GM12878 (cell line): ENCODE results near the gene EYA4. TPM values are rescaled to one million over a fixed set of nuclear protein-coding genes. Genes with fewer than 3 reads are reported as not detected.

Experiments
- ATAC-seq: fragments of 200-7000 bp; cut with Tn5 transposase; 3 replicates; pipeline ENCODE4 v1.9.1; 2020; ENCODE audit warnings: mild to moderate bottlenecking, moderate library complexity
- BruUV-seq: library from RNA; stranded (reverse); fragments of 400-500 nt; replicated peaks from 2 replicates; lab custom pipeline; 2021; lab: Mats Ljungman, UMichigan
- CTCF ChIA-PET: fragments of 300-600 bp; sonication (Branson Sonifier 250); formaldehyde crosslinking; extraction: SDS; loops from one replicate; lab custom pipeline; 2021; ENCODE audit warnings: inconsistent platforms; lab: Yijun Ruan, JAX
- POLR2A ChIA-PET: fragments of 350-600 bp; formaldehyde crosslinking; extraction: SDS; loops from one replicate; lab custom pipeline; 2021; ENCODE audit warnings: inconsistent platforms; lab: Charles Lee
- RAD21 ChIA-PET: fragments of 300-600 bp; sonication (Branson Sonifier 250); formaldehyde crosslinking; loops from one replicate; lab custom pipeline; 2023; ENCODE audit warnings: antibody characterized with exemption; ENCODE audit not compliant: unreplicated experiment; lab: Charles Lee
- SMC1A ChIA-PET: fragments of 300-600 bp; sonication (Branson Sonifier 250); formaldehyde crosslinking; loops from one replicate; lab custom pipeline; 2023; ENCODE audit not compliant: unreplicated experiment, uncharacterized antibody; lab: Charles Lee
- DNase-seq: peaks from one replicate; pipeline ENCODE4 v3.0.0-alpha.2; 2011; ENCODE audit warnings: low read depth, low spot score
- FAIRE-seq: peaks from 3 replicates; lab custom pipeline; 2011; peaks lifted over from hg19 to GRCh38; lab: Jason Lieb, UNC
- H2AFZ ChIP-seq: 2 replicates; pipeline ENCODE4 v1.6.0; 2011; ENCODE audit warnings: low read depth, low read length, control low read depth; ENCODE audit not compliant: control insufficient read depth
- H3K27ac ChIP-seq: 2 replicates; pipeline ENCODE4 v1.5.1; 2011; ENCODE audit warnings: control low read depth; ENCODE audit not compliant: control insufficient read depth, insufficient read depth
- H3K27me3 ChIP-seq, 2 experiments: replicated peaks in 1 of 2; 2 replicates each; pipeline versions ENCODE4 v1.6.0 to v1.6.1; 2011; ENCODE audit warnings: low read length in 1 of 2; ENCODE audit not compliant: control insufficient read depth in 2 of 2, insufficient read depth in 2 of 2
- H3K36me3 ChIP-seq, 2 experiments: 2 replicates each; pipeline ENCODE4 v1.5.1; 2011; ENCODE audit warnings: low read length in 1 of 2; ENCODE audit not compliant: control insufficient read depth in 2 of 2, insufficient read depth in 2 of 2
- H3K4me1 ChIP-seq: 2 replicates; pipeline ENCODE4 v1.6.1; 2011; ENCODE audit warnings: mild to moderate bottlenecking, low read length, moderate library complexity, mixed read lengths; ENCODE audit not compliant: control insufficient read depth, insufficient read depth
- H3K4me2 ChIP-seq: 2 replicates; pipeline ENCODE4 v1.6.0; 2011; ENCODE audit warnings: control low read depth; ENCODE audit not compliant: control insufficient read depth, insufficient read depth
- H3K4me3 ChIP-seq: fragments of 200-600 bp; sonication (generic); 2 replicates; pipeline ENCODE4 v1.5.1; 2016
- H3K79me2 ChIP-seq: 2 replicates; pipeline ENCODE4 v1.6.0; 2011; ENCODE audit warnings: low read length; ENCODE audit not compliant: control insufficient read depth, insufficient read depth
- H3K9ac ChIP-seq: 2 replicates; pipeline ENCODE4 v1.8.0; 2011; ENCODE audit warnings: low read length, control low read depth, mixed read lengths; ENCODE audit not compliant: control insufficient read depth, insufficient read depth
- H3K9me3 ChIP-seq: replicated peaks from 3 replicates; pipeline ENCODE4 v1.5.1; 2011; ENCODE audit warnings: mild to moderate bottlenecking, low read length; ENCODE audit not compliant: control insufficient read depth, insufficient read depth
- H4K20me1 ChIP-seq: 2 replicates; pipeline ENCODE4 v1.6.0; 2011; ENCODE audit not compliant: control insufficient read depth, insufficient read depth
- ATF7 ChIP-seq: fragments of 450-650 bp; IDR thresholded peaks from 2 replicates; pipeline ENCODE4 v1.6.1; 2016; ENCODE audit warnings: low read depth, mild to moderate bottlenecking
- BCL3 ChIP-seq: IDR thresholded peaks from 2 replicates; pipeline ENCODE4 v1.6.1; 2011; ENCODE audit warnings: borderline replicate concordance, low read depth, mild to moderate bottlenecking, moderate library complexity, low read length; ENCODE audit not compliant: insufficient read depth, poor library complexity, severe bottlenecking
- CHD1 ChIP-seq: IDR thresholded peaks from 2 replicates; pipeline ENCODE4 v1.6.1; 2012; ENCODE audit warnings: low read depth, low read length, improper control_type of control experiment
- EP300 ChIP-seq, 2 experiments: fragments of 150-350 bp in 1 of 2; IDR thresholded peaks; 2 replicates each; pipeline ENCODE4 v1.6.1; 2011 to 2012; ENCODE audit warnings: low read depth in 2 of 2, low read length in 2 of 2, borderline replicate concordance in 1 of 2, improper control_type of control experiment in 1 of 2, inconsistent platforms in 1 of 2; ENCODE audit not compliant: control insufficient read depth in 1 of 2
- IRF4 ChIP-seq: IDR thresholded peaks from 2 replicates; pipeline ENCODE4 v1.6.1; 2011; ENCODE audit warnings: low read depth, low read length
- JUND ChIP-seq: IDR thresholded peaks from 2 replicates; pipeline ENCODE4 v1.6.1; 2012; ENCODE audit warnings: low read depth, mild to moderate bottlenecking, low read length, improper control_type of control experiment, moderate library complexity
- LARP7 ChIP-seq: fragments of 450-650 bp; IDR thresholded peaks from 2 replicates; pipeline ENCODE4 v1.6.1; 2017; ENCODE audit warnings: mild to moderate bottlenecking
- MYC ChIP-seq: IDR thresholded peaks from 2 replicates; pipeline ENCODE4 v1.6.1; 2011; ENCODE audit warnings: mild to moderate bottlenecking, low read length, moderate library complexity, inconsistent platforms; ENCODE audit not compliant: insufficient read depth, insufficient replicate concordance, insufficient read length, severe bottlenecking
- NR2C1 ChIP-seq: fragments of 450-650 bp; IDR thresholded peaks from 2 replicates; pipeline ENCODE4 v1.6.1; 2017; ENCODE audit warnings: antibody characterized with exemption, mild to moderate bottlenecking, moderate library complexity
- RB1 ChIP-seq: fragments of 450-650 bp; formaldehyde crosslinking; IDR thresholded peaks from 2 replicates; pipeline ENCODE4 v1.6.1; 2017; ENCODE audit warnings: mild to moderate bottlenecking, borderline replicate concordance
- SIN3A ChIP-seq: IDR thresholded peaks from 2 replicates; pipeline ENCODE4 v1.6.1; 2012; ENCODE audit warnings: low read depth, low read length, improper control_type of control experiment
- SPI1 ChIP-seq: IDR thresholded peaks from 2 replicates; pipeline ENCODE4 v1.6.1; 2011; ENCODE audit warnings: low read depth, mild to moderate bottlenecking, low read length, moderate library complexity, borderline replicate concordance; ENCODE audit not compliant: insufficient read depth
- WGBS: methylation state at CpG from one replicate; pipeline ENCODE4 v1.1.6; 2016; ENCODE audit warnings: low lambda C conversion rate; ENCODE audit not compliant: insufficient replicate concordance, insufficient coverage; ENCODE audit errors: missing lambda C conversion rate; 5-methylcytosine and 5-hydroxymethylcytosine counted together
- in situ Hi-C: fragments of 300-500 bp; cut with MboI; formaldehyde crosslinking; loops from 9 replicates; pipeline ENCODE4 v1.14.3; 2018; ENCODE audit warnings: mixed read lengths
- intact Hi-C: fragments of 100-400 bp; cut with micrococcal nuclease; formaldehyde crosslinking; loops from one replicate; pipeline ENCODE4 v1.14.2; 2022; ENCODE audit not compliant: unreplicated experiment
- polyA plus RNA-seq, 11 experiments: library from polyadenylated mRNA; depleted of rRNA in 4 of 11; unstranded in 6 of 11; stranded (reverse) in 5 of 11; fragments of >200 nt; fragmentation: Nextera tagmentation in 4 of 11; fragmentation: Illumina TruSeq in 1 of 11; extraction: Ambion mirVana in 4 of 11; extraction: Trizol in 1 of 11; gene quantifications; 1 replicate in 1 of 11; 2 replicates in 10 of 11; pipeline versions ENCODE4 v1.2.1 to v1.2.3, GENCODE V29; 2011 to 2016; ENCODE audit warnings: inconsistent platforms in 2 of 11, missing spikeins in 2 of 11, low read depth in 1 of 11
- total RNA-seq, 4 experiments: library from RNA; depleted of rRNA in 3 of 4; stranded (reverse); fragments of >200 nt in 3 of 4; fragmentation: Illumina TruSeq in 1 of 4; extraction: Trizol in 1 of 4; gene quantifications; 2 replicates each; pipeline versions ENCODE4 v1.2.1 to v1.2.3, GENCODE V29; 2013 to 2021
- TF ChIP-seq, protein P1 (sequence below): IDR thresholded peaks from 2 replicates; pipeline ENCODE4 v1.6.1; 2011; ENCODE audit warnings: low read depth, mild to moderate bottlenecking, low read length, moderate library complexity, borderline replicate concordance; ENCODE audit errors: extremely low read depth
- TF ChIP-seq, protein P2 (sequence below): fragments of 450-650 bp; IDR thresholded peaks from 2 replicates; pipeline ENCODE4 v1.6.1; 2017; ENCODE audit warnings: borderline replicate concordance

EYA4 gene
- total and polyA plus RNA-seq, 10 of the 15 experiments (the other 5 are each of a cell fraction or from before 2014, with no cell fraction given): 0.02 TPM; not detected in 9

GRCh38 chr6:133410638-133411435, 169.7 kb downstream of the EYA4 start:
- in situ Hi-C loops (no loop called here), intact Hi-C loops (no loop called here)
- Histone ChIP-seq H3K27me3 (no peaks in the 10 kb centered on the region), H3K9ac (no peak overlapping the region), H3K36me3 (no peaks in the 10 kb centered on the region), H3K9me3 (no peaks in the 10 kb centered on the region), H3K4me2 (no peak overlapping the region), H3K27ac (no peak overlapping the region), H4K20me1 (no peaks in the 10 kb centered on the region), H3K4me3 (no peak overlapping the region), H3K79me2 (no peaks in the 10 kb centered on the region), H2AFZ (no peak overlapping the region), H3K4me1 (no peaks in the 10 kb centered on the region)
- FAIRE-seq (no peak), DNase-seq (no peak), ATAC-seq (no peak)
- ChIA-PET POLR2A (interaction anchor here (0.6 kb wide), 1 partner anchor 910 kb away, joined by 4 read pairs; no protein-coding TSS in a partner anchor), CTCF (no interaction called here), SMC1A (no interaction called here), RAD21 (no interaction called here)
- no TSS peak for BruUV-seq
- 27% methylated on average over 5 of the region's 6 CpGs for WGBS
- TF ChIP-seq, protein P1, sequence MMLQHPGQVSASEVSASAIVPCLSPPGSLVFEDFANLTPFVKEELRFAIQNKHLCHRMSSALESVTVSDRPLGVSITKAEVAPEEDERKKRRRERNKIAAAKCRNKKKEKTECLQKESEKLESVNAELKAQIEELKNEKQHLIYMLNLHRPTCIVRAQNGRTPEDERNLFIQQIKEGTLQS: no peak
- no peak for TF ChIP-seq SPI1
- no peak for TF ChIP-seq SIN3A
- no peak for TF ChIP-seq RB1
- no peak for TF ChIP-seq ATF7

- Histone ChIP-seq H3K4me1 (no peaks in the 10 kb centered on the region), H3K36me3 (no peaks in the 10 kb centered on the region), H4K20me1 (no peaks in the 10 kb centered on the region), H3K9ac (no peak overlapping the region), H3K27ac (no peak overlapping the region), H2AFZ (no peak overlapping the region), H3K4me3 (no peak overlapping the region), H3K79me2 (no peaks in the 10 kb centered on the region), H3K27me3 (no peaks in the 10 kb centered on the region), H3K4me2 (no peak overlapping the region), H3K9me3 (no peaks in the 10 kb centered on the region)
- FAIRE-seq: no peak
- RAD21 ChIA-PET: no interaction called here
- POLR2A ChIA-PET: no interaction called here
- intact Hi-C loops (no loop called here), in situ Hi-C loops (no loop called here)
- ATAC-seq: no peak
- SMC1A ChIA-PET: no interaction called here
- BruUV-seq: no TSS peak
- DNase-seq: no peak
- CTCF ChIA-PET: no interaction called here
- TF ChIP-seq JUND (no peak), MYC (no peak), CHD1 (no peak), EP300 (IDR thresholded peaks at IDR 0.05; ENCODE audit: borderline replicate concordance in 1 of 2, control insufficient read depth in 1 of 2, low read depth in 2 of 2, low read length in 2 of 2) (no peak), LARP7 (no peak), NR2C1 (no peak), BCL3 (no peak), IRF4 (no peak)
- TF ChIP-seq, protein P2, sequence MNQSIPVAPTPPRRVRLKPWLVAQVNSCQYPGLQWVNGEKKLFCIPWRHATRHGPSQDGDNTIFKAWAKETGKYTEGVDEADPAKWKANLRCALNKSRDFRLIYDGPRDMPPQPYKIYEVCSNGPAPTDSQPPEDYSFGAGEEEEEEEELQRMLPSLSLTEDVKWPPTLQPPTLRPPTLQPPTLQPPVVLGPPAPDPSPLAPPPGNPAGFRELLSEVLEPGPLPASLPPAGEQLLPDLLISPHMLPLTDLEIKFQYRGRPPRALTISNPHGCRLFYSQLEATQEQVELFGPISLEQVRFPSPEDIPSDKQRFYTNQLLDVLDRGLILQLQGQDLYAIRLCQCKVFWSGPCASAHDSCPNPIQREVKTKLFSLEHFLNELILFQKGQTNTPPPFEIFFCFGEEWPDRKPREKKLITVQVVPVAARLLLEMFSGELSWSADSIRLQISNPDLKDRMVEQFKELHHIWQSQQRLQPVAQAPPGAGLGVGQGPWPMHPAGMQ: no peak
These were observed 170.6 kb downstream of the EYA4 start for GRCh38 chr6:133411757-133412156.
